Osteoblast (primary cell): ENCODE results near the gene OR4F15. TPM values are rescaled to one million over a fixed set of nuclear protein-coding genes. Genes with fewer than 3 reads are reported as not detected.
"Not testable (repeated sequence)": the region's sequence is repeated elsewhere in the genome, so short reads cannot be mapped to it uniquely, and the experiment has no call there.

ENCODE experiments used
- DNase-seq: peaks from one replicate; pipeline ENCODE4 v3.0.0; 2011; ENCODE audit warnings: low spot score, mixed read lengths; ENCODE audit not compliant: insufficient read length; ENCODE audit errors: missing footprints
- H2AFZ ChIP-seq: 2 replicates; pipeline ENCODE4 v1.6.0; 2011; ENCODE audit warnings: mild to moderate bottlenecking, low read length
- H3K27ac ChIP-seq: 2 replicates; pipeline ENCODE4 v1.5.1; 2011; ENCODE audit warnings: mild to moderate bottlenecking, low read depth, low read length, moderate library complexity
- H3K27me3 ChIP-seq: 2 replicates; pipeline ENCODE4 v1.6.0; 2012; ENCODE audit warnings: mild to moderate bottlenecking, control low read depth, inconsistent platforms, low read length, moderate library complexity; ENCODE audit not compliant: insufficient read depth
- H3K36me3 ChIP-seq: 2 replicates; pipeline ENCODE4 v1.5.1; 2011; ENCODE audit warnings: mild to moderate bottlenecking, low read length, control low read depth, moderate library complexity; ENCODE audit not compliant: insufficient read depth
- H3K4me1 ChIP-seq: 2 replicates; pipeline ENCODE4 v1.5.1; 2011; ENCODE audit warnings: mild to moderate bottlenecking, low read length, control low read depth, moderate library complexity; ENCODE audit not compliant: insufficient read depth
- H3K4me2 ChIP-seq: 2 replicates; pipeline ENCODE4 v1.6.0; 2011; ENCODE audit warnings: mild to moderate bottlenecking, low read length; ENCODE audit not compliant: insufficient read depth
- H3K4me3 ChIP-seq: fragments of 200-600 bp; sonication (generic); 3 replicates; pipeline ENCODE4 v1.5.1; 2012; ENCODE audit warnings: mild to moderate bottlenecking, low read length, inconsistent platforms; ENCODE audit not compliant: insufficient read depth
- H3K79me2 ChIP-seq: 2 replicates; pipeline ENCODE4 v1.6.0; 2012; ENCODE audit warnings: mild to moderate bottlenecking, low read length, control low read depth, inconsistent platforms; ENCODE audit not compliant: insufficient read depth
- H3K9me3 ChIP-seq: 2 replicates; pipeline ENCODE4 v1.5.1; 2011; ENCODE audit warnings: low read depth, low read length, control low read depth
- H4K20me1 ChIP-seq: 2 replicates; pipeline ENCODE4 v1.6.0; 2012; ENCODE audit warnings: mild to moderate bottlenecking, low read length, control low read depth; ENCODE audit not compliant: insufficient read depth
- total RNA-seq: library from RNA; depleted of rRNA; stranded (reverse); fragments of >200 nt; gene quantifications from 2 replicates; pipeline ENCODE4 v1.2.3, GENCODE V29; 2012
- TF ChIP-seq, protein P1 (sequence below): IDR thresholded peaks from 2 replicates; pipeline ENCODE4 v1.5.1; 2011; ENCODE audit warnings: mild to moderate bottlenecking, low read depth, low read length, moderate library complexity; ENCODE audit errors: extremely low read depth

Gene OR4F15
- total RNA-seq, 1 donor: not detected

GRCh38 chr15:101781928-101782327 is 30.1 kb upstream of the OR4F15 start:
- TF ChIP-seq, protein P1, sequence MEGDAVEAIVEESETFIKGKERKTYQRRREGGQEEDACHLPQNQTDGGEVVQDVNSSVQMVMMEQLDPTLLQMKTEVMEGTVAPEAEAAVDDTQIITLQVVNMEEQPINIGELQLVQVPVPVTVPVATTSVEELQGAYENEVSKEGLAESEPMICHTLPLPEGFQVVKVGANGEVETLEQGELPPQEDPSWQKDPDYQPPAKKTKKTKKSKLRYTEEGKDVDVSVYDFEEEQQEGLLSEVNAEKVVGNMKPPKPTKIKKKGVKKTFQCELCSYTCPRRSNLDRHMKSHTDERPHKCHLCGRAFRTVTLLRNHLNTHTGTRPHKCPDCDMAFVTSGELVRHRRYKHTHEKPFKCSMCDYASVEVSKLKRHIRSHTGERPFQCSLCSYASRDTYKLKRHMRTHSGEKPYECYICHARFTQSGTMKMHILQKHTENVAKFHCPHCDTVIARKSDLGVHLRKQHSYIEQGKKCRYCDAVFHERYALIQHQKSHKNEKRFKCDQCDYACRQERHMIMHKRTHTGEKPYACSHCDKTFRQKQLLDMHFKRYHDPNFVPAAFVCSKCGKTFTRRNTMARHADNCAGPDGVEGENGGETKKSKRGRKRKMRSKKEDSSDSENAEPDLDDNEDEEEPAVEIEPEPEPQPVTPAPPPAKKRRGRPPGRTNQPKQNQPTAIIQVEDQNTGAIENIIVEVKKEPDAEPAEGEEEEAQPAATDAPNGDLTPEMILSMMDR: no peak
- Histone ChIP-seq H4K20me1 (no peaks in the 10 kb centered on the region), H3K27me3 (peaks cover 3% of the 10 kb centered on the region), H3K36me3 (no peaks in the 10 kb centered on the region), H3K79me2 (no peaks in the 10 kb centered on the region), H2AFZ (no peak overlapping the region), H3K4me2 (no peak overlapping the region), H3K9me3 (no peaks in the 10 kb centered on the region), H3K4me3 (no peak overlapping the region), H3K4me1 (no peaks in the 10 kb centered on the region), H3K27ac (no peak overlapping the region)
- no peak for DNase-seq

DNA sequence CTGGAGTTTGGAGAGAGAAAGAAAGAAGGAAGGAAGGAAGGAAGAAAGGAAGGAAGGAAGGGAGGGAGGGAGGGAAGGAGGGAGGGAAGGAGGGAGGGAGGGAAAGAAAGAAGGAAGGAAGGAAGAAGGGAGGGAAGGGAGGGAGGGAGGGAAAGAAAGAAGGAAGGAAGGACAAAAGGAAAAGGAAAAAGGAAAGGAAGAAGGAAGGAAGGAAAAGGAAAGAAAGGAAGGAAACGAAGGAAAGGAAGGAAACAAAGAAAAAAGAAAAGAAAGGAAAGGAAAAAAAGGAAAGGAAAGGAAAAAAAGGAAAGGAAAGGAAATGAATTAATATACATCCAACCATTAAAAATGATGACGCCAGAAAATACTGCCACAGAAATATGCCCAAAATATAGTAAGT is 27.4 kb upstream of the OR4F15 start:
- TF ChIP-seq, protein P1: no peak
- DNase-seq: no peak
- H3K36me3 ChIP-seq: no peaks in the 10 kb centered on the region
- no peaks in the 10 kb centered on the region for H3K27me3 ChIP-seq
- no peaks in the 10 kb centered on the region for H3K9me3 ChIP-seq
- no peak overlapping the region for H3K4me3 ChIP-seq
- no peaks in the 10 kb centered on the region for H4K20me1 ChIP-seq
- H3K4me2 ChIP-seq: no peak overlapping the region
- H3K79me2 ChIP-seq: no peaks in the 10 kb centered on the region
- H3K4me1 ChIP-seq: no peaks in the 10 kb centered on the region
- H3K27ac ChIP-seq: no peak overlapping the region
- no peak overlapping the region for H2AFZ ChIP-seq

DNA sequence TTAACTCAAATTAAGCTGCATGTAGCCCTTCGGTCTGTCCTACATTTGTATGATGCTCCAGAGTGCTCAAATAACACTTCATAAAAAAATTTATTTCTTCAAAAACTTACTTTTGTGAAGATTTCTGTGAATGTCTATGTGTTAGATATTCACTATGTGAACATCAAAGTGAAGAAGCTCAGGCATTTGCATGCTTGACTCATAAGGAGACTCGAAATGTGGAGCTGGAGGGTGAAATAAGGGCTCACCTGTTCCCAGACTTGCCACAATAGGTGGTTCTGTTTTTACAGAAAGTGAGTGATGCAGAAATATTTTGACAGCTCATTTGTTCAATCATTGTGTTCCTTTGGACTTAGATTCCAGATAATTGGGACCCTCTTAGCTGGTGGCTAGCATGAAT is 25.6 kb upstream of the OR4F15 start:
- not testable (repeated sequence) for H3K36me3 ChIP-seq, H2AFZ ChIP-seq, H3K27me3 ChIP-seq, DNase-seq, H3K9me3 ChIP-seq, H3K4me2 ChIP-seq, H3K27ac ChIP-seq, H3K4me3 ChIP-seq, H3K4me1 ChIP-seq, H4K20me1 ChIP-seq, H3K79me2 ChIP-seq

DNA sequence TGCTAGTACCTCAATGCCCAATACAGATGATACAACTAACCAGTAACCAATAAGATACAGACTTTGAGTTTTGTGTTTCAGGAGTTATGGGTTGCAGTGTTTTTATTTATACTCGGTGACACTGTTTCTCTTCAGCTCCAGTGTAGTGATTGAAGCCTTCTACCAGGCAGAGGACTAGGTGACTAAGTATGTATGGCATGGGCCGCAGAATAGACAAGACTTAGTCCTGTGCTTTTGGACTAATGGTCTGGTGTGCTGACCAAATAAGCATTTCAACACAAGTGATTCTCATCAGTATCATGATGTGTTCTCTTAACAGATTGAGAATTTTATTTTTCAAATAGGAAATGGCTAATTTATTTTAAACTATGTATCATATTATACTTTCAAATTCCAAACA is 24.0 kb upstream of the OR4F15 start:
- H3K27ac ChIP-seq, DNase-seq, H3K9me3 ChIP-seq, H3K27me3 ChIP-seq, H3K36me3 ChIP-seq, H4K20me1 ChIP-seq, H3K4me3 ChIP-seq, H2AFZ ChIP-seq, H3K4me2 ChIP-seq, H3K4me1 ChIP-seq, H3K79me2 ChIP-seq: not testable (repeated sequence)

DNA sequence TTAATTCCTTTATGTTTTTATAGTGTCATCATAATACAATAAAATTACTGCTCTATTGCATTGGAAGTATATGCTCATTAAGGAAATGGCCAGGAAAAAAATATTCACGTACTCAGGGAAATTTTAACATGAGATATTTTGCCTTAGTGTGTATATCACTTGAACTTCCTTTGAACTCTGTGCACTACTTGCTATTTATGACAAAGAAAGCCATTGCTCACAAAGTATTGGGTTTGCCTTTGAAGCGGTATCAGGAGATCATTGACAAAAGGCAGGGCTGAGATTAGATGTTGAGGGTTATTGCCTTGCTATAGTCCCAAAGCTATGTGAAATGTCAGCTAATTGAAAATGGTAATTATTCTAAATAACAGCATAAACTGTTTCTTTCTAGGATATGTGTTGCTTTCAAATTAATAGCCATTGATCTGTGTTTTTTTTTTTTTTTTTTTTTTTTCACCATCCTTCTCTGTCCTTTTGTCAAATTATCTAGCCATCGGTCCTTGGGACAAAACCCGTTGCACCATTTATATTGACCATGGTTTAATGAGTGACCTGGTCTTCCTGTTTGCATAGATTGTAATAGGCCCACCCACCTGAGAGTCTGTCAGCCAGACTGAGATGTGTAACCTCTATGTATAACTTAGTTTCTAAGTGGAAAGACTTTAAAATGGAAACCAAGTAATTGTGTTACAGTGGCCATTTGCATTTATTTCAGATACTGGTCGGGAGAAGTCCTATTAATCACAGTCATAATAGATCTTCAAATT is 23.3 kb upstream of the OR4F15 start:
- DNase-seq, H3K79me2 ChIP-seq, H4K20me1 ChIP-seq, H3K4me2 ChIP-seq, H3K4me1 ChIP-seq, H3K27ac ChIP-seq, H3K27me3 ChIP-seq, H2AFZ ChIP-seq, H3K9me3 ChIP-seq, H3K36me3 ChIP-seq, H3K4me3 ChIP-seq: not testable (repeated sequence)

- not testable (repeated sequence) for H3K36me3 ChIP-seq, H3K4me1 ChIP-seq, H3K4me2 ChIP-seq, H3K27me3 ChIP-seq, H3K79me2 ChIP-seq, DNase-seq, H3K4me3 ChIP-seq, H3K27ac ChIP-seq, H2AFZ ChIP-seq, H4K20me1 ChIP-seq, H3K9me3 ChIP-seq
Measured at GRCh38 chr15:101790748-101791147, 21.3 kb upstream of the OR4F15 start.

DNA sequence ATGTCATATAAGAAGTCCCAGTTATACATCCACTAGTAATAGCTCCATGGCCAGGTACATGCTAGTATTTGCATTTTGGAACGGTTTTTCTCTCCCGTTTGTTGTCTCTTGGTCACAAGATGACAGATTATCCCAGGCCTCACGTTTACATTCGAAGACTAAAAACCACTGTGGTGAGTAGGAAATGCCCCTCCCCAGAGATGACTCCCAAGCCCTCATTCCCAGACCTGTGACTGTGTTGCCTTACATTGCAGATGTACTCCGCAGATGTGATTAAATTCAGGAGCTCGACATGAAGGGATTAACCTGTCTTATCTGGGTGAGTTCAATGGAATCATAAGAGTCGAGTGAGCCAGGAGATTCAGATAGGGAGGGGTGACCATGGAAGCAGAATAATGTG is 18.0 kb upstream of the OR4F15 start:
- H3K9me3 ChIP-seq, H3K27ac ChIP-seq, H3K79me2 ChIP-seq, H4K20me1 ChIP-seq, H3K4me3 ChIP-seq, H3K36me3 ChIP-seq, DNase-seq, H2AFZ ChIP-seq, H3K4me2 ChIP-seq, H3K27me3 ChIP-seq, H3K4me1 ChIP-seq: not testable (repeated sequence)
